CD8-positive, alpha-beta memory T cell (primary cell): ENCODE data around the gene LRCH1. TPM values are rescaled to one million over a fixed set of nuclear protein-coding genes. Genes with fewer than 3 reads are reported as not detected.
A peak's percentile ranks its signal among the peaks of the same experiment; 100 is the strongest.

Experiments
- CTCF ChIA-PET: fragments of 350-600 bp; sonication (Branson Sonifier 250); formaldehyde crosslinking; loops from one replicate; lab custom pipeline; 2021; ENCODE audit warnings: antibody characterized with exemption; lab: Charles Lee
- POLR2A ChIA-PET: fragments of 350-600 bp; sonication (Branson Sonifier 250); formaldehyde crosslinking; loops from one replicate; lab custom pipeline; 2021; ENCODE audit warnings: antibody characterized with exemption; lab: Charles Lee
- DNase-seq, 5 donors: peaks; one replicate each; pipeline versions ENCODE4 v3.0.0 to v3.0.0-alpha.2; 2020 to 2022; ENCODE audit warnings: mixed read lengths in 1 of 5
- H3K27ac ChIP-seq: one replicate; pipeline ENCODE4 v1.7.0; 2013; ENCODE audit warnings: low read depth, mild to moderate bottlenecking, low read length, moderate library complexity
- H3K27me3 ChIP-seq: 2 replicates; pipeline ENCODE4 v1.7.0; 2013; ENCODE audit warnings: low read length, mild to moderate bottlenecking; ENCODE audit not compliant: insufficient read depth, poor library complexity, severe bottlenecking
- H3K36me3 ChIP-seq: 2 replicates; pipeline ENCODE4 v1.7.0; 2013; ENCODE audit warnings: mild to moderate bottlenecking, low read length, moderate library complexity; ENCODE audit not compliant: insufficient read depth
- H3K4me1 ChIP-seq: 2 replicates; pipeline ENCODE4 v1.7.0; 2013; ENCODE audit warnings: mild to moderate bottlenecking, low read length, moderate library complexity; ENCODE audit not compliant: insufficient read depth
- H3K4me3 ChIP-seq: 2 replicates; pipeline ENCODE4 v1.7.0; 2013; ENCODE audit warnings: mild to moderate bottlenecking, low read length
- H3K9me3 ChIP-seq: 2 replicates; pipeline ENCODE4 v1.7.0; 2013; ENCODE audit warnings: mild to moderate bottlenecking, low read length
- H3K27ac Mint-ChIP-seq, 8 donors: one replicate each; pipeline ENCODE4 v1.8.0; 2020 to 2021; ENCODE audit warnings: mixed read lengths in 8 of 8, mild to moderate bottlenecking in 6 of 8, inconsistent platforms in 3 of 8, moderate library complexity in 3 of 8
- H3K27me3 Mint-ChIP-seq, 2 donors: one replicate each; pipeline ENCODE4 v1.8.0; 2020 to 2021; ENCODE audit warnings: mixed read lengths in 2 of 2, mild to moderate bottlenecking in 1 of 2, moderate library complexity in 1 of 2
- H3K36me3 Mint-ChIP-seq, 3 donors: one replicate each; pipeline ENCODE4 v1.8.0; 2020 to 2021; ENCODE audit warnings: mixed read lengths in 3 of 3, inconsistent platforms in 1 of 3, mild to moderate bottlenecking in 1 of 3
- H3K4me1 Mint-ChIP-seq, 3 donors: one replicate each; pipeline ENCODE4 v1.8.0; 2020 to 2021; ENCODE audit warnings: mixed read lengths in 3 of 3, inconsistent platforms in 1 of 3, mild to moderate bottlenecking in 1 of 3
- H3K4me3 Mint-ChIP-seq, 7 donors: one replicate each; pipeline ENCODE4 v1.8.0; 2020 to 2021; ENCODE audit warnings: mixed read lengths in 7 of 7, mild to moderate bottlenecking in 6 of 7, moderate library complexity in 4 of 7, inconsistent platforms in 2 of 7
- H3K9me3 Mint-ChIP-seq, 5 donors: one replicate each; pipeline ENCODE4 v1.8.0; 2020 to 2022; ENCODE audit warnings: mixed read lengths in 5 of 5, mild to moderate bottlenecking in 3 of 5, moderate library complexity in 2 of 5, inconsistent platforms in 1 of 5
- polyA plus RNA-seq: library from polyadenylated mRNA; unstranded; fragments of 300-500 nt; fragmentation: Illumina TruSeq; gene quantifications from one replicate; pipeline ENCODE4 v1.2.3, GENCODE V29; 2021
- total RNA-seq, 2 experiments: library from RNA; stranded (reverse); gene quantifications; one replicate each; pipeline ENCODE4 v1.2.3, GENCODE V29; 2021

LRCH1 gene
- total and polyA plus RNA-seq, 3 experiments from 2014 or later = 4.9 to 17.8 (median 16.7) TPM

DNA sequence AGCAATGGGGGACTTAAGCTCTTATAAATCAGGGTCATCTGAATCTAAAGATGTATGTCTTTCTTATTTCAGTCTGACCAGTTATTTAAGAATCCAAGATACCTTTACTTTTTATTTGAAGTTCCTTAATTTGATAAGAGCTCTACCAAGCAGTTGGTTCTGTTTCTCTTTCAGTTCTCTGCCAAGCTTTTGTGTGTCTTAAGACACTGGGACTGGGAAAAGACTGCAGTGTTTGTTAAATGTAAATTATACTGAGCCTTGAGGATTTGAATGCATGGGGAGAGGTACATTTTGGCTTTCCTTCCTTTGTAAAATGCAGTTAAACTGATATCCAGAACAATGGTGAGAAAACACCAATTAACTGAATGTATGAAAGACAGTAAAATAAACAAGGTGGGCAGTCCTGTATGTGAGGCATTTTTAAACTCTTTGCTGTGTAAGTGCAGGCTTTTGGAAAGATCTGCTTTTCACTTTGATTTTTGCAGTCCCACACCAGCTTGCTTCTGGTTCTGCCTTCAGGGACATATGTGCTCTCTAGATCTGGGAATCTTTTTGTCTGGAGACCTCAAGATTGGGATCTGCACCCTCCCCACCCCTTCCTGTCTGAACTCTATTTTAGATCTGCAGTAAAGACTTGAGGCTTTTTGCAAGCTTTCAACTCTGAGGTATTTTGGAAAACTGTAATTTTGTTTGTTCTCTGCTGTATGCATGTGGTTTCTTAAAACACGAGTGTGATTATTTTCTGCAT lies 77.6 kb downstream of the LRCH1 start:
- Mint-ChIP-seq H3K9me3 (no peaks in the 10 kb centered on the region), H3K27ac (peak overlapping the region; percentile 24 to 80 (median 49)), H3K36me3 (peaks cover 0 to 7% (median 1%) of the 10 kb centered on the region in 3 donors), H3K4me3 (peak overlapping the region in 3 of 7 donors; percentile 7 to 41 (median 13)), H3K27me3 (peaks cover 0 to 1% of the 10 kb centered on the region in 2 donors), H3K4me1 (peaks cover 52 to 73% (median 69%) of the 10 kb centered on the region in 3 donors)
- Histone ChIP-seq H3K27me3 (no peaks in the 10 kb centered on the region), H3K4me3 (no peak overlapping the region), H3K36me3 (no peaks in the 10 kb centered on the region), H3K4me1 (peaks cover 14% of the 10 kb centered on the region), H3K27ac (no peak overlapping the region), H3K9me3 (no peaks in the 10 kb centered on the region)
- ChIA-PET CTCF (interaction anchor here (0.9 to 1.1 kb wide), 2 partner anchors 10 to 79 kb away, joined by 3 to 5 read pairs; no protein-coding TSS in a partner anchor), POLR2A (no interaction called here)
- no peak for DNase-seq

DNA sequence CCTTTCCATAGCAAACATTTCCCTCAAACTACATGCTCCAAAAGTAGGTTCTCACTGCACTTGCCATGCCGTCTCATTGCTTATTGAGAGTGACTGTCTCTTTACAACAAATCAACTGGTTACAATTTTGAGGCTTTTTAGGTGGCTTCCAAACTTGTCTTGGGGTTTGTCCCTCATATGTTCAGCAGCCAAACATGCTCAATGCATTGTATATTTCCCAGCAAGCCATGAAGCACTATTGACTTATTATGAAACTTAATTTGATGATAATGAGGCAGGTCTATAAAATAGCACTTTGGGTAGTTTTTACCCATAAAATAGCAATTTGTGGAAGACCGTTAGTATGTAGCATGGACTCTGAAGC lies 78.2 kb downstream of the LRCH1 start:
- Histone ChIP-seq H3K9me3 (no peaks in the 10 kb centered on the region), H3K36me3 (no peaks in the 10 kb centered on the region), H3K4me3 (no peak overlapping the region), H3K4me1 (peaks cover 9% of the 10 kb centered on the region), H3K27ac (no peak overlapping the region), H3K27me3 (no peaks in the 10 kb centered on the region)
- ChIA-PET CTCF (no interaction called here), POLR2A (no interaction called here)
- H3K4me1 Mint-ChIP-seq = peaks cover 49 to 67% (median 64%) of the 10 kb centered on the region in 3 donors
- peak overlapping the region in 3 of 7 donors; percentile 5 to 13 (median 7) for H3K4me3 Mint-ChIP-seq
- H3K27me3 Mint-ChIP-seq = peaks cover 0 to 1% of the 10 kb centered on the region in 2 donors
- H3K9me3 Mint-ChIP-seq = no peaks in the 10 kb centered on the region
- H3K27ac Mint-ChIP-seq = peak overlapping the region; percentile 7 to 65 (median 40)
- no peak for DNase-seq
- peaks cover 0 to 7% (median 1%) of the 10 kb centered on the region in 3 donors for H3K36me3 Mint-ChIP-seq

DNA sequence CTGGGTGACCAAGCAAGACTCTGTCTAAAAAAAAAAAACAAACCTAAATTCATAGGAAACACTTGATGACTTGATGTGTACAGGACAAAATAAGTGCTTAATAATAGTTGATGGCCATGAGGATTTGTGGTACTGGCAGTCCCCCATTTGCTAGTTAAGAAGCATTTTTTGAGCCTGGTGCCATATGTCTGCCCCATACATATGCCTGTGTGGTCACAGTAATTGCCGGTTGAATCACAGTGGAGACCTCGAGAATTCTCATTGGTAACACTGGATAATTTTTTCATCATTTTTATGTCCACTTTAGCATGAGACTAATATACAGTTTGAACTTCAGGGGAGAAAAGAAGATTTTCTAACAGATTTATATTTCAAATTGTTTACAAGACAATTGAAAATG lies 79.2 kb downstream of the LRCH1 start:
- H3K4me3 ChIP-seq = no peak overlapping the region
- ChIA-PET CTCF (no interaction called here), POLR2A (no interaction called here)
- Mint-ChIP-seq H3K27ac (no peak overlapping the region), H3K9me3 (no peaks in the 10 kb centered on the region), H3K36me3 (peaks cover 0 to 10% (median 1%) of the 10 kb centered on the region in 3 donors), H3K4me3 (peak overlapping the region in 1 of 7 donors; percentile 23), H3K27me3 (peaks cover 0 to 1% of the 10 kb centered on the region in 2 donors), H3K4me1 (peaks cover 51 to 68% (median 65%) of the 10 kb centered on the region in 3 donors)
- H3K4me1 ChIP-seq = peaks cover 9% of the 10 kb centered on the region
- no peak for DNase-seq
- no peaks in the 10 kb centered on the region for H3K27me3 ChIP-seq
- no peaks in the 10 kb centered on the region for H3K36me3 ChIP-seq
- H3K27ac ChIP-seq = no peak overlapping the region
- no peaks in the 10 kb centered on the region for H3K9me3 ChIP-seq

DNA sequence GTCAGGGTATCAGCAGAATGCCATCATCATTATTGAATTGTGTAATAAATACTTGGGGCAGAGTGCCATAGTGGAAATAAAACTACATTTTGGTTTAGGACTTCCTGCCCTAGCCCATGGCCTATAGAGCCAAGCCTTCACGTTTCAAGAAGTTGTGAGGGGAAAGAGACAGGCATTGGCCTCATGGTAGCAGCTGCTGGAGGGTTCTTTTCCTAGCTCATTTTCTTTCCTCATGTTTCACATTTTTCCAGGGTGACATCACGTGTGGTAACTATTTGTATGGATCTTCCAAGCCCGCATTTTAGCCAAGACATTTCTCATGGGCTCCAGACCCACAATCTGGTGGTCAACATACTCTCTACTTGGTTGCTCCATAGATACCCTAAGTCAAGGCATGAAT lies 80.4 kb downstream of the LRCH1 start:
- Histone ChIP-seq H3K4me1 (peaks cover 9% of the 10 kb centered on the region), H3K27ac (no peak overlapping the region), H3K4me3 (no peak overlapping the region), H3K36me3 (no peaks in the 10 kb centered on the region), H3K27me3 (no peaks in the 10 kb centered on the region), H3K9me3 (no peaks in the 10 kb centered on the region)
- Mint-ChIP-seq H3K27ac (peak overlapping the region in 2 of 8 donors; percentile 18 to 36), H3K4me1 (peaks cover 48 to 66% (median 56%) of the 10 kb centered on the region in 3 donors), H3K4me3 (no peak overlapping the region), H3K27me3 (peaks cover 0 to 1% of the 10 kb centered on the region in 2 donors), H3K36me3 (peaks cover 0 to 9% (median 1%) of the 10 kb centered on the region in 3 donors), H3K9me3 (no peaks in the 10 kb centered on the region)
- DNase-seq = no peak
- ChIA-PET POLR2A (no interaction called here), CTCF (interaction anchor here (2.0 kb wide), 1 partner anchor 81 kb away, joined by 7 read pairs; no protein-coding TSS in a partner anchor)

DNA sequence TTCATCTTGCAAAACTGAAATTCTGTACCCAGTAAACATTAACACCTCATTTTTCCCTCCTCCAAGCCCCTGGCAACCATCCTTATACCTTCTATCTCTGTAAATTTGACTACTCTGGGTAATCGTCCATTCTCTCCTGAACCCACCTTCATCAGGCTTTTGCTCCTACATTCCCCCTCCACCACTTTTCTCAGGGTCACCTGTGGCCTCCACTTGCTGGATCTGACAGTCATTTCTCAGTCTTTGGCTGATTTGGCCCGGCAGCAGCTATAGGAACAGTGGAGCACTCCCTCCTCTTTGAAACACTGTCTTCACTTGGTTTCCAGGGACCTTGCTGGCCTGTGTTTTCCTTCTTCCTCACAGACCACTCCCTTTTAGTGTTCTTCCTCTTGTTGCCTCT lies 83.5 kb downstream of the LRCH1 start:
- Mint-ChIP-seq H3K27me3 (peaks cover 0 to 2% of the 10 kb centered on the region in 2 donors), H3K4me1 (peaks cover 45 to 65% (median 56%) of the 10 kb centered on the region in 3 donors), H3K4me3 (no peak overlapping the region), H3K9me3 (no peaks in the 10 kb centered on the region), H3K36me3 (peaks cover 0 to 9% (median 1%) of the 10 kb centered on the region in 3 donors), H3K27ac (no peak overlapping the region)
- no peak overlapping the region for H3K4me3 ChIP-seq
- H3K27me3 ChIP-seq = no peaks in the 10 kb centered on the region
- H3K27ac ChIP-seq = no peak overlapping the region
- DNase-seq = no peak
- ChIA-PET CTCF (no interaction called here), POLR2A (no interaction called here)
- H3K36me3 ChIP-seq = no peaks in the 10 kb centered on the region
- H3K4me1 ChIP-seq = no peaks in the 10 kb centered on the region
- H3K9me3 ChIP-seq = no peaks in the 10 kb centered on the region

DNA sequence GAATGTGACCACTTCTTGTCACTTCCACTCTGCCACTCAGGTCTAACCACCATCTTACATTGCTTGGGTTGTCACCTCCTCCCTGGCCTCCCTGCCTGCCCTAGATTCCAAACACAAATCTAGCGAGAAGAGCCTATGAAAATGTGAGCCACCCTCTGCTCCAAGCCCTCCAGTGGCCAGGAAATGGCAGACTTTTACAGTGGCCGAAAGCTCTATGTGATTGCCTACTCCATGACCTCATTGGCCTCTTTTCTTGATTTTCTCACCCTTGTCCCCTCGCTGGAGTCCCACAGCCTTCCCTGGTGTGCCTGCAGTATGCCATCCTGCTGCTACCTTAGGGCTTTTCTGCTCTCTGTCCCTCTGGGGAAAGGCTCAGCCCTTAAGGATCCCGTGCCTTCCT lies 84.2 kb downstream of the LRCH1 start:
- H3K36me3 ChIP-seq = no peaks in the 10 kb centered on the region
- DNase-seq = no peak
- Mint-ChIP-seq H3K27ac (peak overlapping the region in 1 of 8 donors; percentile 43), H3K27me3 (peaks cover 0 to 2% of the 10 kb centered on the region in 2 donors), H3K4me3 (no peak overlapping the region), H3K9me3 (no peaks in the 10 kb centered on the region), H3K4me1 (peaks cover 50 to 69% (median 60%) of the 10 kb centered on the region in 3 donors), H3K36me3 (peaks cover 0 to 9% (median 1%) of the 10 kb centered on the region in 3 donors)
- no peaks in the 10 kb centered on the region for H3K9me3 ChIP-seq
- H3K4me3 ChIP-seq = no peak overlapping the region
- no peaks in the 10 kb centered on the region for H3K4me1 ChIP-seq
- no peaks in the 10 kb centered on the region for H3K27me3 ChIP-seq
- H3K27ac ChIP-seq = no peak overlapping the region
- POLR2A ChIA-PET = no interaction called here
- CTCF ChIA-PET = no interaction called here

DNA sequence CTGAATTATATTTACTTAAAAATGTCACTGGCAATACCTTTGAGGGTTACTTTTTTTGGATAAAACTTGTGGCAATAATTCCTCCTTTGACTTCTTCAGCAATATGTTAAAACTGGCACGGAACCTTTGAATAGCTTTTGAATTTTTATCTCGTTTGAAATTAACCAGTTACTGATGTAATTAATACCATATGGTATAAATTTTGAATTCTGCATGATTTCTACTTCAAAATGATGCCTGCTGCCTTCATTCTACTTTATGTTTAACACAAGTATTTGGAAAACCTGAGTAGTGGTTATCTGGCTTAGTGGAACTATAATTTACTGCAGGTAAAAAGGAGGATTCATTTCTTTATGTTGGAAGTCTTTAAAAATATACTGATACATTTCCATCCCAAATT lies 85.3 kb downstream of the LRCH1 start:
- H3K27me3 ChIP-seq = no peaks in the 10 kb centered on the region
- Mint-ChIP-seq H3K36me3 (peaks cover 0 to 9% (median 1%) of the 10 kb centered on the region in 3 donors), H3K27ac (no peak overlapping the region), H3K4me3 (no peak overlapping the region), H3K27me3 (peaks cover 0 to 2% of the 10 kb centered on the region in 2 donors), H3K4me1 (peaks cover 53 to 72% (median 65%) of the 10 kb centered on the region in 3 donors), H3K9me3 (no peaks in the 10 kb centered on the region)
- DNase-seq = no peak
- H3K36me3 ChIP-seq = no peaks in the 10 kb centered on the region
- no peak overlapping the region for H3K27ac ChIP-seq
- no peak overlapping the region for H3K4me3 ChIP-seq
- ChIA-PET POLR2A (no interaction called here), CTCF (no interaction called here)
- H3K9me3 ChIP-seq = no peaks in the 10 kb centered on the region
- no peaks in the 10 kb centered on the region for H3K4me1 ChIP-seq
